HCT116 (cell line): Measurements from ENCODE around the gene TUB. TPM values are rescaled to one million over a fixed set of nuclear protein-coding genes. Genes with fewer than 3 reads are reported as not detected.

ENCODE experiments used
- ATAC-seq: fragments of 200-7000 bp; cut with Tn5 transposase; 2 replicates; pipeline ENCODE4 v1.9.1; 2020; ENCODE audit warnings: mild to moderate bottlenecking, moderate library complexity
- BruUV-seq: library from RNA; stranded (reverse); fragments of 400-500 nt; replicated peaks from 2 replicates; lab custom pipeline; 2021; lab: Mats Ljungman, UMichigan
- CTCF ChIA-PET: fragments of 300-600 bp; sonication (Branson Sonifier 250); formaldehyde crosslinking; loops from one replicate; lab custom pipeline; 2021; ENCODE audit warnings: antibody characterized with exemption; lab: Charles Lee
- POLR2A ChIA-PET: fragments of 300-600, 350-600 bp; sonication (Branson Sonifier 250); formaldehyde crosslinking; loops from one replicate; lab custom pipeline; 2021; ENCODE audit warnings: antibody characterized with exemption; lab: Charles Lee
- RAD21 ChIA-PET, 2 experiments: fragments of 300-600 bp; sonication (Branson Sonifier 250); formaldehyde crosslinking; loops; one replicate each; lab custom pipeline; 2023; ENCODE audit warnings: low total read pairs in 2 of 2; ENCODE audit not compliant: uncharacterized antibody in 2 of 2, unreplicated experiment in 2 of 2, low non-redundant PET in 1 of 2; lab: Charles Lee
- DNase-seq: peaks from one replicate; pipeline ENCODE4 v3.0.0-alpha.2; 2010; ENCODE audit warnings: low read depth, low spot score
- H2AFZ ChIP-seq: fragments of 200-600 bp; shearing (Covaris generic), sonication (generic); 2 replicates; pipeline ENCODE4 v1.6.1; 2017; ENCODE audit warnings: low read depth, mixed run types, mixed read lengths, antibody characterized with exemption, low read length; ENCODE audit not compliant: poor library complexity, severe bottlenecking
- H3K27ac ChIP-seq: 2 replicates; pipeline ENCODE4 v1.5.1; 2012; ENCODE audit warnings: low read depth, low read length
- H3K27me3 ChIP-seq: fragments of 200-600 bp; sonication (generic); 2 replicates; pipeline ENCODE4 v1.6.1; 2016; ENCODE audit warnings: mixed run types, low read length, mixed read lengths; ENCODE audit not compliant: insufficient read depth
- H3K36me3 ChIP-seq, 2 experiments: fragments of 200-500 bp in 1 of 2; fragments of 200-600 bp in 1 of 2; sonication (Bioruptor generic) in 1 of 2; sonication (generic) in 1 of 2; 2 replicates each; pipeline versions ENCODE4 v1.5.1 to v1.6.1; 2014 to 2016; ENCODE audit warnings: low read length in 2 of 2, inconsistent platforms in 1 of 2, mixed read lengths in 1 of 2, mixed run types in 1 of 2; ENCODE audit not compliant: insufficient read depth in 2 of 2, control insufficient read depth in 1 of 2
- H3K4me1 ChIP-seq, 2 experiments: fragments of 200-600 bp in 1 of 2; sonication (generic) in 1 of 2; 2 replicates each; pipeline versions ENCODE4 v1.5.1 to v1.6.1; 2012 to 2017; ENCODE audit warnings: low read length in 2 of 2, inconsistent platforms in 1 of 2, mild to moderate bottlenecking in 1 of 2, mixed read lengths in 1 of 2, mixed run types in 1 of 2, moderate library complexity in 1 of 2; ENCODE audit not compliant: insufficient read depth in 2 of 2, control insufficient read depth in 1 of 2
- H3K4me2 ChIP-seq: fragments of 200-600 bp; sonication (generic); 2 replicates; pipeline ENCODE4 v1.6.1; 2017; ENCODE audit warnings: mixed run types, low read length, mixed read lengths
- H3K4me3 ChIP-seq, 2 experiments: fragments of 200-600 bp in 1 of 2; sonication (generic) in 1 of 2; replicated peaks in 1 of 2; 2 replicates each; pipeline ENCODE4 v1.5.1; 2011 to 2016; ENCODE audit warnings: low read length in 2 of 2, control low read depth in 1 of 2, low read depth in 1 of 2, mild to moderate bottlenecking in 1 of 2, mixed read lengths in 1 of 2, mixed run types in 1 of 2
- H3K79me2 ChIP-seq: fragments of 200-600 bp; sonication (generic); 2 replicates; pipeline ENCODE4 v1.6.1; 2017; ENCODE audit warnings: mild to moderate bottlenecking, mixed run types, low read length, moderate library complexity, mixed read lengths; ENCODE audit not compliant: insufficient read depth
- H3K9ac ChIP-seq: fragments of 200-600 bp; sonication (generic); 2 replicates; pipeline ENCODE4 v1.6.1; 2016; ENCODE audit warnings: low read length, mixed read lengths
- H3K9me2 ChIP-seq: fragments of 200-600 bp; sonication (generic), shearing (Covaris generic); 2 replicates; pipeline ENCODE4 v1.6.1; 2017; ENCODE audit warnings: mixed run types, mild to moderate bottlenecking, moderate library complexity; ENCODE audit not compliant: insufficient read depth
- H3K9me3 ChIP-seq, 2 experiments: fragments of 200-500 bp in 1 of 2; fragments of 200-600 bp in 1 of 2; sonication (Bioruptor generic) in 1 of 2; sonication (generic) in 1 of 2; 2 replicates each; pipeline ENCODE4 v1.6.1; 2014 to 2017; ENCODE audit warnings: low read length in 2 of 2, mixed read lengths in 2 of 2, inconsistent platforms in 1 of 2, low read depth in 1 of 2, mild to moderate bottlenecking in 1 of 2, mixed run types in 1 of 2, moderate library complexity in 1 of 2; ENCODE audit not compliant: control insufficient read depth in 1 of 2, insufficient read depth in 1 of 2
- H4K20me1 ChIP-seq: fragments of 200-600 bp; sonication (generic), shearing (Covaris generic); 2 replicates; pipeline ENCODE4 v1.6.1; 2017; ENCODE audit warnings: mixed run types, mild to moderate bottlenecking, moderate library complexity; ENCODE audit not compliant: insufficient read depth
- CBX3 ChIP-seq: IDR thresholded peaks from 2 replicates; pipeline ENCODE4 v1.6.1; 2012; ENCODE audit warnings: low read depth
- CEBPB ChIP-seq: IDR thresholded peaks from 2 replicates; pipeline ENCODE4 v1.6.1; 2012; ENCODE audit warnings: low read depth
- EGR1 ChIP-seq: IDR thresholded peaks from 2 replicates; pipeline ENCODE4 v1.6.1; 2012; ENCODE audit warnings: low read depth
- EZH2phosphoT487 ChIP-seq: fragments of 200-600 bp; IDR thresholded peaks from 2 replicates; pipeline ENCODE4 v1.6.1; 2018; ENCODE audit warnings: antibody characterized with exemption, borderline replicate concordance
- FOSL1 ChIP-seq: IDR thresholded peaks from 2 replicates; pipeline ENCODE4 v1.6.1; 2012; ENCODE audit warnings: low read depth
- JUND ChIP-seq: IDR thresholded peaks from 2 replicates; pipeline ENCODE4 v1.6.1; 2012
- POLR2A ChIP-seq: IDR thresholded peaks from 2 replicates; pipeline ENCODE4 v1.7.0; 2011; ENCODE audit warnings: borderline replicate concordance; ENCODE audit not compliant: insufficient read depth, insufficient read length; ENCODE audit errors: extremely low read depth
- POLR2AphosphoS5 ChIP-seq: IDR thresholded peaks from 2 replicates; pipeline ENCODE4 v1.6.1; 2011; ENCODE audit warnings: mild to moderate bottlenecking, low read depth, low read length, moderate library complexity
- RAD21 ChIP-seq: IDR thresholded peaks from 2 replicates; pipeline ENCODE4 v1.6.1; 2012; ENCODE audit warnings: low read depth, mild to moderate bottlenecking
- SP1 ChIP-seq: IDR thresholded peaks from 2 replicates; pipeline ENCODE4 v1.6.1; 2012; ENCODE audit warnings: low read depth
- TCF7L2 ChIP-seq: IDR thresholded peaks from 2 replicates; pipeline ENCODE4 v1.7.0; 2011; ENCODE audit warnings: borderline replicate concordance, inconsistent platforms; ENCODE audit not compliant: insufficient read depth, insufficient read length; ENCODE audit errors: extremely low read depth
- YY1 ChIP-seq: IDR thresholded peaks from 2 replicates; pipeline ENCODE4 v1.6.1; 2011; ENCODE audit warnings: low read length, low read depth, moderate library complexity, mild to moderate bottlenecking; ENCODE audit not compliant: insufficient replicate concordance; ENCODE audit errors: extremely low read depth
- ZFX ChIP-seq: fragments of 450-650 bp; IDR thresholded peaks from 2 replicates; pipeline ENCODE4 v1.6.1; 2017
- ZNF274 ChIP-seq: fragments of 200-500 bp; sonication (Bioruptor generic); IDR thresholded peaks from 2 replicates; pipeline ENCODE4 v1.6.1; 2014; ENCODE audit warnings: mild to moderate bottlenecking, low read depth, low read length, inconsistent platforms
- intact Hi-C: fragments of 100-400 bp; cut with micrococcal nuclease; formaldehyde crosslinking; loops from 2 replicates; pipeline ENCODE4 v1.10.0; 2022
- total RNA-seq: library from RNA; stranded (reverse); gene quantifications from one replicate; pipeline ENCODE4 v1.2.1, GENCODE V29; 2021; ENCODE audit not compliant: unreplicated experiment
- TF ChIP-seq, protein P1 (sequence below): IDR thresholded peaks from 2 replicates; pipeline ENCODE4 v1.6.1; 2011; ENCODE audit warnings: mild to moderate bottlenecking, low read length, moderate library complexity; ENCODE audit not compliant: insufficient replicate concordance; ENCODE audit errors: extremely low read depth

The TUB gene
- total RNA-seq, 1 experiment from 2014 or later, result 0.02 TPM

DNA sequence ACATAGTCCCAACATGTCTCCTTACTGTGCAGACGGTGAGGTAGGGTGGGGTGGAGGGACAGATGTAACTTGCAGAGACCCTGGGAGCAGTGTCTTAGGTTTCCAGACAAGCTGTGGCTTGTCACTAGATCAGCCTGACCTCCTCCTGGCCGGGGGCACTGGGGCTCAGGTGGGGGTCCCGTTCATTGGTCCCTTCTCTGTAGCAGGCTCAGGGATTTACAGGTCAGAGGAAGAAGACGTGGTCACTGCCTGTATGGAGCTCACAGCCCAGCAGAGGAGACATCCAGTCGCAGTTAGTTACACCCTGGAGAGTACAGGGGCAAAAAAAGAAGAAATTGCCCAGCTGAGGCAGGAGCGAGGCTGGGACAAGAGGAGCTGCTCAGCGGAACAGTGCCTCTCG is 22.0 kb upstream of the TUB start:
- H3K9me2 ChIP-seq, result no peaks in the 10 kb centered on the region
- ChIA-PET CTCF (no interaction called here), POLR2A (no interaction called here), RAD21 (no interaction called here)
- intact Hi-C loops, result no loop called here
- no peaks in the 10 kb centered on the region for H4K20me1 ChIP-seq
- no peak overlapping the region for H3K4me3 ChIP-seq
- no peaks in the 10 kb centered on the region for H3K79me2 ChIP-seq
- H2AFZ ChIP-seq, result no peak overlapping the region
- ATAC-seq, result no peak
- H3K9ac ChIP-seq, result no peak overlapping the region
- DNase-seq, result no peak
- H3K4me1 ChIP-seq, result no peaks in the 10 kb centered on the region
- H3K27me3 ChIP-seq, result no peaks in the 10 kb centered on the region
- H3K4me2 ChIP-seq, result no peak overlapping the region
- no TSS peak for BruUV-seq
- no peaks in the 10 kb centered on the region for H3K9me3 ChIP-seq
- no peak overlapping the region for H3K27ac ChIP-seq
- H3K36me3 ChIP-seq, result no peaks in the 10 kb centered on the region
- TF ChIP-seq POLR2A (no peak), ZNF274 (no peak), CBX3 (no peak), POLR2AphosphoS5 (no peak), FOSL1 (no peak), YY1 (no peak), EGR1 (no peak), EZH2phosphoT487 (no peak), TCF7L2 (no peak), SP1 (no peak), JUND (no peak), RAD21 (no peak), ZFX (no peak), CEBPB (no peak)

DNA sequence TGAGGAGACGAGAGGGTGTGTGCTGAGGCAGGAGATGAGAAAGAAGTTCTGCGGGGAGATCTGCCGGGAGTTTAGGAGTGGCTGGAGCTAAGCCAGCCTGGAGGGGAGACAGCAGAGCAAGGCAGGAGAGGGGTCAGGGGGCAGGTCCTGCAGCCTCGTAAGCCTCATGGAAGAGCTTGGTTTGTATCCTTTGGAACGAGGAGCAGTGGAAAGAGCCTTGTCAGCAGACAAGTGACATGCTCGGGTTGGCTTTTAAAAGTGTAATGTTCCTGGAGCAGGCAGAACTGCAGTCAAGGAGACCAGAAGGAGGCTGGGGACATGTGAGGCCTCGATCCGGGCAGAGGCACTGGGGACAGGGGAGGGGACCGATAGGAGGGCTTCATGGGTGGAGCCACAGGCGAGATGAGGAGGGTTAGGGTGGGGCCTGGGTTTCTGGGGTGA is 21.4 kb upstream of the TUB start:
- no TSS peak for BruUV-seq
- POLR2A ChIA-PET, result no interaction called here

More for the DNA sequence above, 21.4 kb upstream of the TUB start:
- H3K27me3 ChIP-seq, result no peaks in the 10 kb centered on the region
- no peaks in the 10 kb centered on the region for H3K9me3 ChIP-seq
- no peak overlapping the region for H3K4me2 ChIP-seq
- no peaks in the 10 kb centered on the region for H3K9me2 ChIP-seq
- no peaks in the 10 kb centered on the region for H3K4me1 ChIP-seq
- TF ChIP-seq, protein P1, sequence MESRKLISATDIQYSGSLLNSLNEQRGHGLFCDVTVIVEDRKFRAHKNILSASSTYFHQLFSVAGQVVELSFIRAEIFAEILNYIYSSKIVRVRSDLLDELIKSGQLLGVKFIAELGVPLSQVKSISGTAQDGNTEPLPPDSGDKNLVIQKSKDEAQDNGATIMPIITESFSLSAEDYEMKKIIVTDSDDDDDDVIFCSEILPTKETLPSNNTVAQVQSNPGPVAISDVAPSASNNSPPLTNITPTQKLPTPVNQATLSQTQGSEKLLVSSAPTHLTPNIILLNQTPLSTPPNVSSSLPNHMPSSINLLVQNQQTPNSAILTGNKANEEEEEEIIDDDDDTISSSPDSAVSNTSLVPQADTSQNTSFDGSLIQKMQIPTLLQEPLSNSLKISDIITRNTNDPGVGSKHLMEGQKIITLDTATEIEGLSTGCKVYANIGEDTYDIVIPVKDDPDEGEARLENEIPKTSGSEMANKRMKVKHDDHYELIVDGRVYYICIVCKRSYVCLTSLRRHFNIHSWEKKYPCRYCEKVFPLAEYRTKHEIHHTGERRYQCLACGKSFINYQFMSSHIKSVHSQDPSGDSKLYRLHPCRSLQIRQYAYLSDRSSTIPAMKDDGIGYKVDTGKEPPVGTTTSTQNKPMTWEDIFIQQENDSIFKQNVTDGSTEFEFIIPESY, result no peak
- H3K79me2 ChIP-seq, result no peaks in the 10 kb centered on the region
- no peak overlapping the region for H3K4me3 ChIP-seq
- H4K20me1 ChIP-seq, result no peaks in the 10 kb centered on the region
- intact Hi-C loops, result no loop called here
- no peak overlapping the region for H3K27ac ChIP-seq
- H3K36me3 ChIP-seq, result no peaks in the 10 kb centered on the region
- no peak for ATAC-seq
- no peak overlapping the region for H3K9ac ChIP-seq
- H2AFZ ChIP-seq, result no peak overlapping the region
- ChIA-PET RAD21 (no interaction called here), CTCF (no interaction called here)
- DNase-seq, result no peak
